HL-60/S4 treated with phorbol 12-myristate 13-acetate at 8.2 ng/mL for 4 days and 3 days (cell line): ENCODE measurements around the gene PHOSPHO2.
"Not testable (repeated sequence)": the region's sequence is repeated elsewhere in the genome, so short reads cannot be mapped to it uniquely, and the experiment has no call there.

Source experiments
- in situ Hi-C: fragments of 300-500 bp; cut with MboI; formaldehyde crosslinking; loops from 2 replicates; pipeline ENCODE4 v1.15.0; 2022; ENCODE audit warnings: low sequenced_read_pairs

PHOSPHO2 gene

DNA sequence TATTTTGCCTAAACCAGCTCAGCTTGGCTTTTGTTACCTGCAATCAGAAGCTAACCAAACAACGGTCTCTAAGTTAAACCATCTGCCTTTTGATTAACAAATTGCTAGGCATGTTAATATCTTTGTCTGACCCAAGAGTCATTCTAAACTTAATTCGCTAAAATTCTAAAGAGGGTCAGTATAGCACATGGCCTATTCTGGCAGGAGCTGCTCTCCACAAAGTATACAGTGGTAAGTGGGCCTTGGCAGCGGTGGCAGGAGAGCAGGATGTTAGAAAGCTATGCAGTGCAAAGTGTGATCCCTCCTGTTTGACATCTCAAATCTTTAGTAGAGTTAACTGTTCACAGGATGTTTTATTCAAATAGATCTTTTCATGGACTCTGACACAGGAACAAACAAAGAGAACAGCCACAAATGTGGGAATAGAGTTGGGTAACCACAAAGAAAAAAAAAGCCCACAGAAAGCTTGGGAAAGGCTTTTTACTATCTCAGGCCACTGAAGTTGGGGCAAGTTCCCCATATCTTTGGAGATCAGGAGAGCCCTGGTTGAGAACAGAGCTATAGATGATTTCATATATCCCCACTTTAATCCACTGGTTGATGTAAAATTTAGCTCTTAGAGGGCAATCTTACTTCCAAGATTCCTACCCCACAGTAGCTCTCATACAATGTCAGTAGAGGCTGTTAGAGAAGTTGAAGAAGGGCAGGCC is 10.7 kb upstream of the PHOSPHO2 start:
- in situ Hi-C loops, result no loop called here

DNA sequence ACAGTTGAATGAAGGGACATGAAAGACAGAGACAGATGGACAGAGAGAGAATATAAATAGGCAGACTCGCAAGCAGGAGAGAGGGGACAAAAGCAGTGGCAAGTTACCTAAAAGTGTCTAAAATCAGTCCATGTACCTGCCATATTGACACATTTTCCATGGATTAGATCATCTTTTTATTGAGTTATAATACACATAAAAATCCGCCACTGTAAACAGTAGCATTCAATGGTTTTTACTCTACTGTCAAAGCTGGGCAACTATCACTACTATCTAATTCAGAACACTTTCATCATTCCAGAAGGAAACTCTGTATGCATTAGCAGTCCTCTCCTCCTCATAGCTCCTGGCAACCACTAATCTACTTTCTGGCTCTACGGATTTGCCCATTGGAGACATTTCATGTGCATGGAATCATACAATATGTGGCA is 10.1 kb upstream of the PHOSPHO2 start:
- in situ Hi-C loops, result no loop called here

DNA sequence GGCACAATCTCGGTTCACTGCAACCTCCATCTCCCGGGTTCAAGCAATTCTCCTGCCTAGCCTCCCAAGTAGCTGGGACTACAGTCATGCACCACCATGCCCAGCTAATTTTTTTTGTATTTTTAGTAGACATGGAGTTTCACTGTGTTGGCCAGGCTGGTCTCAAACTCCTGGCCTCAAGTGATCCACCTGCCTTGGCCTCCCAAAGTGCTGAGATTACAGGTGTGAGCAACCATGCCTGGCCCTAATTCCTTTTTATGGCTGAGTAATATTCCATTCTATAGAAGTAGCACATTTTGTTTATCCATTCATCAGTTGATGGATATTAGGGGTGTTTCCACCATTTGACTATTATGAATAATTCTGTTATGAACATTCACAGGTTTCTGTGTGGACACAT is 9.6 kb upstream of the PHOSPHO2 start:
- in situ Hi-C loops, result not testable (repeated sequence)

DNA sequence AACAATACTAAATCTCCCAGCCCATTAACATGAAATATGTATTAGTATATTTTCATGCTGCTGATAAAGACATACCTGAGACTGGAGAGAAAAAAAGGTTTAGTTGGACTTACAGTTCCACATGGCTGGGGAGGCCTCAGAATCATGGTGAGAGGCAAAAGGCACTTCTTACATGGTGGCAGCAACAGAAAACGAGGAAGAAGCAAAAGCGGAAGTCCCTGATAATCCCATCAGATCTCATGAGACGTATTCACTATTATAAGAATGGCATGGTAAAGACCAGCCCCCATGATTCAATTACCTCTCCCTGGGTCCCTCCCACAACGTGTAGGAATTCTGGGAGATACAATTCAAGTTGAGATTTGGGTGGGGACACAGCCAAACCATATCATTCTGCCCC is 7.4 kb upstream of the PHOSPHO2 start:
- in situ Hi-C loops, result not testable (repeated sequence)

GRCh38 chr2:169687943-169688342 is 6.3 kb upstream of the PHOSPHO2 start:
- in situ Hi-C loops, result not testable (repeated sequence)

GRCh38 chr2:169690958-169691357 is 3.3 kb upstream of the PHOSPHO2 start:
- in situ Hi-C loops, result no loop called here

DNA sequence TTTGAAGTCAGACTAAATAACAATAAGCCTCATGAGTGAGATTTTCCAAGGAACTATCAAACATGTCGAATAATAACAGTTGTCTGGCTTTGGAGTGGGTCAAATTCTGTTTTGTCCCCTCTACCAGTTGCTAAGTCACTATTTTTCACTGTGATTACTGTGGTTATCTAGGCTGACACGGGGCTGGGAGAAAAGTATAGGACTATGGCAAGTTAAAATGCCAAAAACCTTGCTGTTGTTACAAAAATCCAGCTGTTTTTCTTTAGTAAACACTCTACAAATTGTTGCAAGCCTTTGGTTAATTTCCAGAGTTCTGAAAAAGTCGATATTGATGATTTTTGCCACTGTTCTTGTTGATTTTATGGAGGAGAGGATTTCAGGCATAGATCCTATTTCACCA is 1.6 kb upstream of the PHOSPHO2 start:
- in situ Hi-C loops, result no loop called here

GRCh38 chr2:169693360-169693759 is 909 bp upstream of the PHOSPHO2 start:
- in situ Hi-C loops, result no loop called here

GRCh38 chr2:169694894-169695260 is 608 bp downstream of the PHOSPHO2 start:
- in situ Hi-C loops, result no loop called here

DNA sequence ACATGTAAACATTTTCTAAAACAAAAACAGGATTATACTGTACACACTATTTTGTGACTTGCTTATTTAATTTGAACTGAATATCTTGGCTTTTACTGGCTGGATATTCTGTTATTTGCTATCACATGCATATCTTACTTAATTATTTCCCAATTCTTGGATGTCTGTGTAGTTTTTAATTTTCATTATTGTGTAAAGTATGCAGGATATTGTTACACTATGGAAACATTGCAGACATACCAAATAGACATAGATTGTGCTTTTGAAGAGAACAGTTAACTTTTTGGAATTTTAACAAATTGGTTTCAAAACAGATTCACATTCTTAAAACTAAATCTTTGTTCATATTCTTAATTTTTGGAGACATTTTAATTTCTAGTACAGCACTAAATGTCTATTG is 2.1 kb downstream of the PHOSPHO2 start:
- in situ Hi-C loops, result no loop called here

DNA sequence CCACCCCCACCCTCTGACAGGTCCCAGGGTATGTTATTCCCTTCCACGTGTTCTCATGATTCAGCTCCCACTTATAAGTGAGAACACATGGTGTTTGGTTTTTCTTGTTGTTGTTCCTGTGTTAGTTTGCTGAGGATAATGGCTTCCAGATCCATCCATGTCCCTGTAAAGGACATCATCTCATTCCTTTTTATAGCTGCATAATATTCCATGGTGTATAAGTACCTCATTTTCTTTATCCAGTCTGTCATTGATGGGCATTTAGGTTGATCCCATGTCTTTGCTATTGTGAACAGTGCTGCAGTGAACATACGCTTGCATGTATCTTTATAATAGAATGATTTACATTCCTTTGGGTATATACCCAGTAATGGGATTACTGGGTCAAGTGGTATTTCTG is 4.9 kb downstream of the PHOSPHO2 start:
- in situ Hi-C loops, result not testable (repeated sequence)

GRCh38 chr2:169702996-169703395 is 8.7 kb downstream of the PHOSPHO2 start:
- in situ Hi-C loops, result no loop called here

GRCh38 chr2:169704160-169704708 is 10.0 kb downstream of the PHOSPHO2 start:
- in situ Hi-C loops, result no loop called here

GRCh38 chr2:169705927-169706326 is 11.7 kb downstream of the PHOSPHO2 start:
- in situ Hi-C loops, result no loop called here

- in situ Hi-C loops, result no loop called here
Measured at GRCh38 chr2:169707626-169708025, 13.4 kb downstream of the PHOSPHO2 start.

DNA sequence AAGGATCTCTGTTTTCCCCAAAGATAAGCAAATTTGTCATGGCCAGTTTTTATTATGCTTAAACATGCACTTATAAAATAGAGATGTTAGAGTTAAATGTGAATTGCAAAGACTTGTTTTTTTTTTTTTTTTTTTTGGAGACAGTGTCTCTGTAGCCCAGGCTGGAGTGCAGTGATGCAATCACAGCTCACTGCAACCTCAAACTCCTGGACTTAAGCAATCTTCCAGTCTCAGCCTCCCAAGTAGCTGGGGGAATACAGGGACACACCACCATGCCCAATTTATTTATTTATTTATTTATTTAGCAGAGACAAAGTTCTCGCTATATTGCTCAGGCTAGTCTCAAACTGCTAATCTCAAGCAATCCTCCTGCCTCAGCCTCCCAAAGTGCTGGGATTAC is 15.1 kb downstream of the PHOSPHO2 start:
- in situ Hi-C loops, result no loop called here

DNA sequence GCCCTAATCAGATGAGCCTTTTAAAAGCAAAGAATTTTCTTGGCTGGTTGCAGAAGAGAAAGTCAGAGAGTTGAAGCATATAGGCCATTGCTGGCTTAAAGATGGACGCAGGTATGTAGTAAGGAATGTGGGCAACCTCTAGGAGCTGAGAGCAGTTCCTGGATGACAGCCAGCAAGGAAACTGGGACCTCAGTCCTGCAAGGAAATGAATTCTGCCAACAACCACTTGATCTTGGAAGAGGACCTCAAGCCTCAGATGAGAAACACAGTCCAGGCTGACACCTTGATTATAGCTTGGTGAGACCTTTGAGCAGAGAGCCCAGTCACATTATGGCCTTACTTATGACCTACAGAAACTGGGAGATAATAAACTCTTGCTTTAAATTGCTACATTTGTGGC is 15.7 kb downstream of the PHOSPHO2 start:
- in situ Hi-C loops, result no loop called here

DNA sequence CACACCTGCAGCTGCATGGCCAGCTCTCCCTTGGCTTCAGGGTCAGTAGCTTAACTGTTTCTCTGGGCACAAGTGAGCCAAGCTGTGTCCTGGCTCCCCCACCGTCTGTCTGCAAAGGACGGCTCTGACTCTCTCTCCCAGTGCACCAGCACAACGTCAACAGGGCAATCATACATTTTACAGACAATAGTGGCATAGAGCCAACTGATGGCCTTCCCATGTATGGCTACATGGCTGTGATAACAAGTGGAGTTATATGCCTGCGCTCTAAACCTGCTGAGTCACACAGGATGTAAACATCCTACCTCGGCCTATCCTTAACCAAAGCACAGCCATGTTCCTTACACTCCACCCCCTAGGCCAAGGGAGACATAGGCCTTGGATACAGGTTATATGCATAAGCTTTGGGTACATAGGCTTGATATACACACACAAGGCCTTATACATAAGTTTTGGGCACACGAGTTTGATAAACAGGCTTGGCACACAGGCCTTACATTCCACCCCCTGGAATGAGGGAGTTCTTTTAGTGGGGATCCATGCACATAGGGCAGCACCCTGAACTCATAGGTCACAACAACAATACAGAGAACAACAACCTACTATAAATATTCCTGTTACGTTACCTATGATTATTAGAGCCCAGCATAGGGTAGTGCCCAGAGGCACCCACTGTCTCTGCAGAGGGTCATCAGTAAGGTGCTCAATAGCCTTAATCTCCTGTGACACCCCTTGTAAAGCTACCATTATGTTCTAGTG is 17.7 kb downstream of the PHOSPHO2 start:
- in situ Hi-C loops, result no loop called here

DNA sequence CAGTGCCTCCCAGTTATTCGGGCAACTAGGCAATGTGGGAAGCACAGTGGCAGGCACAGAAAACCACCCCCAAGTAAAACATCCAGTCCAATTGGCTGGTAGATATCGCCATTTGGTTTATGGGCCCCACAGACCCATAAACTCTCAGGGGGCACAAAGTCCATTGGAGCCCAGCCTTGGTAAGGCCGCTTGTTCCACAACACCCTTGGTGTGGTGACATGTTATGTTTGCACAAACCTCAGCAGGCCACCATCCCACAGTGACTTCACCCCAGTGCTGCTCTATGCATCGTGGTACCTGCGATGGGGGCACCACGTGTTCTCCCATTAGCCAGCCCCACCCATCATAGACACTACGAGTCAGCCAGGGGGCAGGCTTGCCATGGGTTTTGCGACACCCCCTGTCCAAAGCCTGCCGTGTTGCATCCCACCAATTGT is 18.5 kb downstream of the PHOSPHO2 start:
- in situ Hi-C loops, result no loop called here

- in situ Hi-C loops, result no loop called here
Measured at GRCh38 chr2:169713331-169713730, 19.1 kb downstream of the PHOSPHO2 start.

- in situ Hi-C loops, result no loop called here
Measured at GRCh38 chr2:169714699-169715098, 20.4 kb downstream of the PHOSPHO2 start.
